Subcutaneous abdominal adipose tissue (tissue), 5 donors: ENCODE results near the gene SMIM14.
"Not testable (repeated sequence)": the region's sequence is repeated elsewhere in the genome, so short reads cannot be mapped to it uniquely, and the experiment has no call there.

Experiments
- H3K27ac ChIP-seq: one replicate; pipeline ENCODE4 v1.7.0; 2013; ENCODE audit warnings: low read depth, mild to moderate bottlenecking, inconsistent platforms, low read length, moderate library complexity
- H3K27me3 ChIP-seq, 5 donors: one replicate each; pipeline ENCODE4 v1.7.0; 2013; ENCODE audit warnings: low read length in 5 of 5, inconsistent platforms in 1 of 5; ENCODE audit not compliant: control insufficient read depth in 5 of 5, insufficient read depth in 4 of 5
- H3K36me3 ChIP-seq, 5 donors: one replicate each; pipeline ENCODE4 v1.7.0; 2013; ENCODE audit warnings: low read length in 5 of 5; ENCODE audit not compliant: control insufficient read depth in 5 of 5, insufficient read depth in 5 of 5
- H3K4me1 ChIP-seq, 5 donors: one replicate each; pipeline ENCODE4 v1.7.0; 2013; ENCODE audit warnings: low read length in 5 of 5, mild to moderate bottlenecking in 3 of 5, moderate library complexity in 1 of 5; ENCODE audit not compliant: control insufficient read depth in 5 of 5, insufficient read depth in 5 of 5
- H3K4me3 ChIP-seq, 5 donors: one replicate each; pipeline ENCODE4 v1.7.0; 2013; ENCODE audit warnings: low read length in 5 of 5, low read depth in 1 of 5
- H3K9ac ChIP-seq, 5 donors: one replicate each; pipeline ENCODE4 v1.7.0; 2013; ENCODE audit warnings: low read length in 5 of 5, mild to moderate bottlenecking in 4 of 5, moderate library complexity in 3 of 5
- H3K9me3 ChIP-seq, 5 donors: one replicate each; pipeline ENCODE4 v1.7.0; 2013; ENCODE audit warnings: low read length in 5 of 5; ENCODE audit not compliant: control insufficient read depth in 5 of 5
- donor health status: healthy.
- donor health status: healthy.
- donor health status: healthy.
- donor health status: healthy.
- donor health status: healthy.

The SMIM14 gene

DNA sequence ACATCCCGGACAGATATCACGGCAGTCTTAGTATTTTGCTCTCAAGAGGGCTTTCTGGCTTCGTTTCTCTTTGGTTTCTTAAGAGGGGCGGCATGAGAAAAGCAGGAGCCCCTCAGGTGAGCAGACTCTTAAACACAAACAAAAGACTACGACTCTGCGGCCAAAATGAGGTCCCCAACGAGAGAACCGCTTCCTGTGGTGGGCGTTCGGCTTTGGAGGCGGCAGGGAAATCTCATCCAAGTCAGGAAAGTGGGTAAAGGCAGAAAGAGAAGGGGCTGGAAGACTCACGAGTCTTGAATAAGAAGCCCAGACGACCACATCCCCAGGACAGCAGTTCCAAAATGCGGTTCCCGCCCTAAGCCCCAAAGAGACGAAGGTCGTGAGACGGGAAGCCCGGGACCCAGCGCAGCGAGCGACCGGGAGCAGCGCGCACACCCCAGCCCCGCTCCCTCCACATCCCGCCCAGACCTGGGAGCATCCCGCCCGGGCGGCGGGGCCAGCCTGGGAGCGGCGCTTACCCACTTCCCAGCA, 111.8 kb downstream of the SMIM14 start:
- Histone ChIP-seq H3K4me1 (peaks cover 0 to 28% (median 23%) of the 10 kb centered on the region in 5 donors), H3K27ac (peak overlapping the region; percentile 90), H3K36me3 (peaks cover 0 to under 1% (median 0%) of the 10 kb centered on the region in 5 donors), H3K9me3 (no peaks in the 10 kb centered on the region), H3K9ac (peak overlapping the region; percentile 77 to 95 (median 87)), H3K27me3 (no peaks in the 10 kb centered on the region), H3K4me3 (peak overlapping the region; percentile 85 to 99 (median 94))

DNA sequence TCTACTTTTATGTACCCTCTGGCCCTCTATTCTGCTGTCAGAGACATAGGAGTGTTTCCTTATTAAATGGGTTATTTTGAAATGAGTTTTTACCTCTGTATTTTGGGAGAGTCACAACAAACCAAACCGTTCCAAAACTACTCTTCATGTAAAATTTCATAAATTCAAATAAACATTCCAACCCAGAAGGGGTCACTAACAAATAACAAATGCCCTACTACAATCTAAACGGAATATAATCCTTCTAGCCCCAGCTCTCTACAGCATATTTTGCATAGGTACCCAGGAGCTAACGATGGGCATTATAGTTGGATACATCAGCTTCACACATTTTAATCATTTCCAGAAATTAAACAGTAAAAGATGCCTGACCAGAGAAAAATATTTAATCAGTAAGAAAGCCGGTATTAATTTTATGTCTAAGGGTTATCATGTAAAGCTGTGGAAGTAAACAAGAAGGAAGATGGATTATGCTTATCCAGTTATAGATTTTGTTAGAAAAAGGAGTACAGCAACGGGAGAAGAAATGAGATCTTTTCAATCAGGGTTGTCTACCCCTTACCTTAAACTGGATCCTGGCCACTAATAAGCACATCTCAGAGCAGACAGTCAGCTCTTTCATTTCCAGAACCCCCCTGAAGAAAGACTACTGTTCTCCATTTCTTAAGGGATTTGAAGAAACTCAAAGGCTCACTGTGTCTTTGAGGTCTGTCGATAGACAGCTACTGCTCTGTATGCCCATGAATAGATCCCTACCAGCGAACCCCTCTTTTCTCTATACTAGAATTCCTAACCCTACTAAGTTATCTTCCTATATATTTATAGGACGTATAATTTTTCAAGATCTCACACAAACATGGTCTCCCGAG, 112.6 kb downstream of the SMIM14 start:
- H3K9ac ChIP-seq, result peak overlapping the region; percentile 77 to 95 (median 87)
- peaks cover 0 to 36% (median 23%) of the 10 kb centered on the region in 5 donors for H3K4me1 ChIP-seq
- H3K36me3 ChIP-seq, result no peaks in the 10 kb centered on the region
- peak overlapping the region; percentile 90 for H3K27ac ChIP-seq
- peak overlapping the region; percentile 85 to 99 (median 94) for H3K4me3 ChIP-seq
- no peaks in the 10 kb centered on the region for H3K27me3 ChIP-seq
- H3K9me3 ChIP-seq, result no peaks in the 10 kb centered on the region

DNA sequence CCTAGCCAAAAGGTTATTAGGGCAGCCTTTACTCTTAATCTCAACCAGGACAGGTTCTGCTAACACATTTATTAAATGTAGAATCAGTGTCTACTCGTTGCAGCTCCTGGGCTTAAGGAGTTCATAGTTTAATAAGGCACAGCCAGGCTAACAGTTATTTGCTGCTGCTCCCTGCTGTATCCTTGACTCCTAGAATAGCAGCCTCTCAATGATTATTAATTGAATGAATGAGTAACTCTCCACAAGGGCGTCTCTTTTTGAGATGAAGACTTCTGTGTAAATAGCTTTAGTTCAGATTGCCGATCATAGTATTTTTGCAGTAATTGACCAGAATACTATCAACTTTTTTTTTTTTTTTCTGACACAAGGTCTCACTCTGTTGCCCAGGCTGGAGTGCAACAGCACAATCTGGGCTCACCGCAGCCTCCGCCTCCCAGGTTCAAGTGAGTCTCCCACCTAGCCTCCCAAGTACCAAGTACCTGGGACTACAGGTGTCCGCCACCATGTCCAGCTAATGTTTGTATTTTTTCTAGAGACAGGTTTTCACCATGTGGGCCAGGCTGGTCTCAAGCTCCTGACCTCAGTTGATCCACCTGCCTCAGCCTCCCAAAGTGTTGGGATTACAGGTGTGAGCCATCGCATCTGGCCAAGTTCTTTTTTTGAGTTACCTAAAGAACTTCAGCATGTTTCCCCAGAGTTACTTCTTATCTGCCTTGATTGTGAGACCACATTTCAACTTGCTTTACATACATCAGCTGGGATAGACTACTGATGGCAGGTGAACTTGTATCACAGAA, 114.3 kb downstream of the SMIM14 start:
- Histone ChIP-seq H3K36me3 (no peaks in the 10 kb centered on the region), H3K4me1 (peaks cover 0 to 36% (median 23%) of the 10 kb centered on the region in 5 donors), H3K27me3 (no peaks in the 10 kb centered on the region), H3K9ac (peak overlapping the region in 1 of 5 donors; percentile 26), H3K27ac (no peak overlapping the region), H3K9me3 (no peaks in the 10 kb centered on the region), H3K4me3 (peak overlapping the region in 1 of 5 donors; percentile 19)

DNA sequence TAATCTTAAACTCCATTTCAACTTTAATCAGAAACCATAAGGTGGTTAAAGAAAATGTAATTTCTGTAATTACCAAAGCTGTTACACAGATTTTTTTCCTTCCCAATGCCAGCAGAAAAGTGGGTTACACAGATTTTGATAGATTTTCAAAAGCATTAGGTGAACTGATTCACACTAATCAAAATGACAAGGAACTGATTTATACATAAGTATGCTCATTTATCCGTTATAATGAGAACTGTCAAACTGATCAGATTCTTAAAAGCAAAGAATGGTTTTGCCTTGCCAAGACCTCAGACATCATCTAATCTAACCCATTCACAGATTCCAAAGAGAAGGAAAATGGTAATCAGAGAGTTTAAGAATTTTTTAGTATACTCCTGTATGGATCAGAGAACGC, 116.6 kb downstream of the SMIM14 start:
- H3K27ac ChIP-seq, result peak overlapping the region; percentile 34
- no peaks in the 10 kb centered on the region for H3K9me3 ChIP-seq
- peak overlapping the region in 2 of 5 donors; percentile 20 to 30 for H3K9ac ChIP-seq
- H3K4me1 ChIP-seq, result peaks cover 0 to 28% (median 14%) of the 10 kb centered on the region in 5 donors
- H3K36me3 ChIP-seq, result peaks cover 0 to 6% (median 3%) of the 10 kb centered on the region in 5 donors
- no peaks in the 10 kb centered on the region for H3K27me3 ChIP-seq
- peak overlapping the region in 1 of 5 donors; percentile 17 for H3K4me3 ChIP-seq

DNA sequence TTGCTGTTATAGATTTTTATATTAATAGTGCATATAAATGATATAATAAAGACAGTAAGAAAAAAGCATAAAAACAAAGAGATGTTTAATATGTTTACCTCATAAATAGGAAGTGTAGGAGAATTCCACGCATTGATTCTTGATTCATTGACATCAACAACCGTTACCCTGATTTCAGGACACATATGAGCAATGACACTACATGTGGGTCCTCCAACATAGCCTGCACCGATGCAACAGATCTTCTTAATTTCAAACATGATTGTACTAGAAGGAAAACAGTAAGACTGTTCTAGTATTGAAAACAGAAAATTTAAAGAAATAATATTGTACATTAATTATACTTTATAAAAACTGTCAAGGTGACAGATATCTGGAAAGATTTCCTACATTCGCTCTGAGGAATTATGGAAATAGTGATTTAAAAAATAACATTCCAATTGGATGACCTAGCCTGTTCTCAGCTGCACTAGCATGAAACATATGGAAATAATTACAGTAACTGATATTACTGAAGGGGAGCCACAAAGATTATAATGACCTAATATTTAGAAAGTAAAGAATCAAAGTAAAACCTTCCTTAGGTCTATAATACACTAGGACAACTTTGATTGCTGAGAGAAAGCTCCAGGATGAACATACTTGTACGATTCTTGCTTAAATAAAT, 117.3 kb downstream of the SMIM14 start:
- H3K9me3 ChIP-seq, result no peaks in the 10 kb centered on the region
- H3K36me3 ChIP-seq, result peaks cover 0 to 8% (median 3%) of the 10 kb centered on the region in 5 donors
- H3K9ac ChIP-seq, result peak overlapping the region in 2 of 5 donors; percentile 20 to 30
- no peaks in the 10 kb centered on the region for H3K27me3 ChIP-seq
- H3K4me3 ChIP-seq, result peak overlapping the region in 1 of 5 donors; percentile 17
- peaks cover 0 to 21% (median 8%) of the 10 kb centered on the region in 5 donors for H3K4me1 ChIP-seq
- peak overlapping the region; percentile 23 for H3K27ac ChIP-seq

DNA sequence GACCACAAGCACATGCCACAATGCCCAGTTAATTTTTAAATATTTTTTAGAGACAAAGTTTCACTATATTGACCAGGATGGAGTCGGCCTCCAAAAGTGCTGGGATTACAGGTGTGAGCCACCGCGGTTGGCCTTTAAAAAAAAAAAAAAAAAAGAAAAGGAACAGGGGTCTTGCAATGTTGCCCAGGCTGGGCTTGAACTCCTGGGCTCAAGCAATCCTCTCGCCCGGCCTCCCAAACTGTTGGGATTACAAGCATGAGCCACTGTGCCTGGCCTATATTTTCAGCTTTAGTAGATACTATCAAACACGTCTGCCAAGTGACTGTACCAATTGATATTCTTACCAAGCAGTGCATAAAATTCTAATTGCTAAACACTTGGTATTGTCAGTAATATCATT, 120.2 kb downstream of the SMIM14 start:
- H3K36me3 ChIP-seq, result peaks cover 0 to 10% (median 4%) of the 10 kb centered on the region in 5 donors

DNA sequence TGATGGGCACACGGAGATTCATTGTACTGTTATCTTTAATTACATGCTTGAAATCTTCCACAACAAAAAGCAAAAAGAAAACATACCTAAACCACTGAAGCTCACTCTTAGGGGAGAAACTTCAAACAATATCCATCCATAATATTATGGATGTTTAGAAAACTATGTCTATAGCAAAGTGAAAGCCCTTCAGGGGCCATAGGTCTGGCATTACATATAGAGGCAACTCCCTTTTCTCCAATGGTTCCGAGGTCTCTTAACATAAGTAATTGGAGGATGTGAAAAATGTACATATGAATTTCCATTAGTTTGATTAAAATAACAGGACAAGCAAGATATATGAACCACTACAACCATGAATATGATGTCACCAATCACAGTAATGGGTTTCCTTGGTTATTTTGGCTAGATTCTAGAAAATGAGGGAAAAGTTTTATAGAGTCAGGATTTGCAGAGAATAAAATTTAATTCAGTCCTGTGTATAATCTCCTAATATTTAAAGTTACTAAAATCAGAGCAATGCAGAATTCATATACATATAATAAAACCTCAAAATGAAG, 122.2 kb downstream of the SMIM14 start:
- H3K9ac ChIP-seq, result no peak overlapping the region
- H3K36me3 ChIP-seq, result peaks cover 8 to 19% (median 14%) of the 10 kb centered on the region in 5 donors
- H3K27ac ChIP-seq, result no peak overlapping the region
- H3K4me1 ChIP-seq, result peaks cover 0 to 5% (median 0%) of the 10 kb centered on the region in 5 donors
- no peak overlapping the region for H3K4me3 ChIP-seq
- no peaks in the 10 kb centered on the region for H3K27me3 ChIP-seq
- H3K9me3 ChIP-seq, result no peaks in the 10 kb centered on the region

More for the DNA sequence above, 120.2 kb downstream of the SMIM14 start:
- no peaks in the 10 kb centered on the region for H3K27me3 ChIP-seq
- no peak overlapping the region for H3K27ac ChIP-seq
- H3K4me1 ChIP-seq, result peaks cover 0 to 13% (median 0%) of the 10 kb centered on the region in 5 donors
- no peak overlapping the region for H3K4me3 ChIP-seq
- no peak overlapping the region for H3K9ac ChIP-seq
- H3K9me3 ChIP-seq, result no peaks in the 10 kb centered on the region

DNA sequence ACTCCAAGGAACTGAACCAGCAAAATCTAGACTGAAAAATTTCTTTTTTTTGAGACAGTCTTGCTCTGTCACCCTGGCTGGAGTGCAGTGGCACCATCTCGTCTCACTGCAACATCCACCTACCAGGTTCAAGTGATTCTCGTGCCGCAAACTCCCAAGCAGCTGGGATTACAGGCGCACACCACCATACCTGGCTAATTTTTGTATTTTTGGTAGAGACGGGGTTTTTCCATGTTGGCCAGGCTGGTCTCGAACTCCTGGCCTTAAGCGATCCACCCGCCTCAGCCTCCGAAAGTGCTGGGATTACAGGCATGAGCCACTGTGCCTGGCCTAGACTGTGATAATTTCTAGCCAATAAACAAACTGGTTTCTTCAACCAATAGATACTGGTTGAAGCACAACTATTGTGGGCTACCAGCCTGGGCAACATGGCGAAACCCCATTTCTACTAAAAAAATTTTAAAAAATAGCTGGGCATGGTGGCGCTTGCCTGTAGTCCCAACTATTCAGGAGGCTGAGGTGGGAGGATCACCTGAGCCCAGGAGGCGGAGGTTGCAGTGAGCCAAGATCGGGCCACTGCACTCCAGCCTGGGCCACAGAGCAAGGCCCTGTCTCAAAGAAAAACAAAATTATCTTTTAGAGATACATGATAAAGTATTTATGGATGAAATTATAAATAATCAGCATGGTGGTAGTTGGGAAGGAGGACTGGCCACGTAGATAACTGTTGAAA, 122.8 kb downstream of the SMIM14 start:
- H3K9me3 ChIP-seq, H3K9ac ChIP-seq, H3K4me1 ChIP-seq, H3K27ac ChIP-seq, H3K27me3 ChIP-seq, H3K4me3 ChIP-seq: not testable (repeated sequence)
- H3K36me3 ChIP-seq, result peaks cover 8 to 23% (median 14%) of the 10 kb centered on the region in 5 donors
